Upper lobe of left lung (tissue), 4 donors: ENCODE results near the gene DNAJB1.

Experiments used
- EP300 ChIP-seq, 4 donors: sonication (generic); formaldehyde crosslinking; IDR thresholded peaks; one replicate each; pipeline ENCODE4 v1.5.1; 2017; ENCODE audit warnings: antibody characterized with exemption in 4 of 4, control low read depth in 2 of 4
- POLR2A ChIP-seq, 4 donors: fragments of 450-650 bp; IDR thresholded peaks; one replicate each; pipeline ENCODE4 v1.5.1; 2016 to 2017; ENCODE audit warnings: antibody characterized with exemption in 4 of 4, mild to moderate bottlenecking in 2 of 4
- POLR2AphosphoS5 ChIP-seq, 2 donors: sonication (generic); formaldehyde crosslinking; IDR thresholded peaks; one replicate each; pipeline ENCODE4 v1.5.1; 2017; ENCODE audit warnings: antibody characterized with exemption in 2 of 2
- TF ChIP-seq, protein P1 (sequence below), 6 experiments: fragments of 450-650 bp in 4 of 6; fragments of 200-600 bp in 2 of 6; sonication (generic) in 2 of 6; IDR thresholded peaks; one replicate each; pipeline ENCODE4 v1.5.1; 2016 to 2019; ENCODE audit warnings: antibody characterized with exemption in 6 of 6

- TF ChIP-seq, protein P1, sequence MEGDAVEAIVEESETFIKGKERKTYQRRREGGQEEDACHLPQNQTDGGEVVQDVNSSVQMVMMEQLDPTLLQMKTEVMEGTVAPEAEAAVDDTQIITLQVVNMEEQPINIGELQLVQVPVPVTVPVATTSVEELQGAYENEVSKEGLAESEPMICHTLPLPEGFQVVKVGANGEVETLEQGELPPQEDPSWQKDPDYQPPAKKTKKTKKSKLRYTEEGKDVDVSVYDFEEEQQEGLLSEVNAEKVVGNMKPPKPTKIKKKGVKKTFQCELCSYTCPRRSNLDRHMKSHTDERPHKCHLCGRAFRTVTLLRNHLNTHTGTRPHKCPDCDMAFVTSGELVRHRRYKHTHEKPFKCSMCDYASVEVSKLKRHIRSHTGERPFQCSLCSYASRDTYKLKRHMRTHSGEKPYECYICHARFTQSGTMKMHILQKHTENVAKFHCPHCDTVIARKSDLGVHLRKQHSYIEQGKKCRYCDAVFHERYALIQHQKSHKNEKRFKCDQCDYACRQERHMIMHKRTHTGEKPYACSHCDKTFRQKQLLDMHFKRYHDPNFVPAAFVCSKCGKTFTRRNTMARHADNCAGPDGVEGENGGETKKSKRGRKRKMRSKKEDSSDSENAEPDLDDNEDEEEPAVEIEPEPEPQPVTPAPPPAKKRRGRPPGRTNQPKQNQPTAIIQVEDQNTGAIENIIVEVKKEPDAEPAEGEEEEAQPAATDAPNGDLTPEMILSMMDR (IDR thresholded peaks at IDR 0.05), result no peak
- TF ChIP-seq POLR2A (IDR thresholded peaks at IDR 0.05) (no peak), EP300 (IDR thresholded peaks at IDR 0.05) (no peak), POLR2AphosphoS5 (IDR thresholded peaks at IDR 0.05) (no peak)
Measured at GRCh38 chr19:14533450-14533849, 15.3 kb upstream of the DNAJB1 start.
